Activated CD8-positive, alpha-beta T cell treated with anti-CD3 and anti-CD28 coated beads for 36 hours (primary cell): Measurements from ENCODE around the gene IRS1. TPM values are rescaled to one million over a fixed set of nuclear protein-coding genes. Genes with fewer than 3 reads are reported as not detected.

Source experiments
- ATAC-seq: fragments of 200-7000 bp; cut with Tn5 transposase; one replicate; pipeline ENCODE4 v1.10.0; 2021; ENCODE audit warnings: mild to moderate bottlenecking, moderate library complexity
- CTCF ChIA-PET: fragments of 350-600 bp; sonication (Branson Sonifier 250); formaldehyde crosslinking; loops from one replicate; lab custom pipeline; 2021; ENCODE audit warnings: antibody characterized with exemption; lab: Charles Lee
- POLR2A ChIA-PET: fragments of 350-600 bp; sonication (Branson Sonifier 250); formaldehyde crosslinking; loops from one replicate; lab custom pipeline; 2021; ENCODE audit warnings: antibody characterized with exemption; lab: Charles Lee
- DNase-seq: peaks from one replicate; pipeline ENCODE4 v3.0.0-alpha.2; 2020
- H3K27ac Mint-ChIP-seq: one replicate; pipeline ENCODE4 v1.8.0; 2021; ENCODE audit warnings: mild to moderate bottlenecking, mixed read lengths
- H3K27me3 Mint-ChIP-seq: one replicate; pipeline ENCODE4 v1.8.0; 2021; ENCODE audit warnings: mixed read lengths
- H3K36me3 Mint-ChIP-seq: one replicate; pipeline ENCODE4 v1.8.0; 2021; ENCODE audit warnings: low read depth, mixed read lengths
- H3K4me1 Mint-ChIP-seq: one replicate; pipeline ENCODE4 v1.8.0; 2021; ENCODE audit warnings: low read depth, mixed read lengths
- H3K4me3 Mint-ChIP-seq: one replicate; pipeline ENCODE4 v1.8.0; 2021; ENCODE audit warnings: mild to moderate bottlenecking, moderate library complexity, mixed read lengths
- H3K9me3 Mint-ChIP-seq: one replicate; pipeline ENCODE4 v1.8.0; 2021; ENCODE audit warnings: mixed read lengths
- CTCF ChIP-seq: fragments of 200-600 bp; IDR thresholded peaks from one replicate; pipeline ENCODE4 v1.8.0; 2022; ENCODE audit warnings: antibody characterized with exemption, mild to moderate bottlenecking
- intact Hi-C: fragments of 100-400 bp; cut with micrococcal nuclease; formaldehyde crosslinking; loops from one replicate; pipeline ENCODE4 v1.10.0; 2022
- total RNA-seq, 2 experiments: library from RNA; stranded (reverse); gene quantifications; one replicate each; pipeline ENCODE4 v1.2.3, GENCODE V29; 2021

Gene IRS1
- 1 to 10 TPM; 3.5 to 4.0 TPM for total RNA-seq

GRCh38 chr2:226799211-226799975 lies at the start of gene IRS1:
TSS of gene IRS1 (minus strand) at chr2:226799820. CDS start at chr2:226798738, 1,082 bp downstream.
- peak within 1 kb of the TSS; percentile 80 for H3K27ac Mint-ChIP-seq
- peaks cover 45% of the 10 kb centered on the region for H3K4me1 Mint-ChIP-seq

GRCh38 chr2:226849349-226849748 lies 49.7 kb upstream of the IRS1 start:
- TF ChIP-seq CTCF: no peak
- ATAC-seq: no peak
- CTCF ChIA-PET: no interaction called here
- Mint-ChIP-seq H3K9me3 (no peaks in the 10 kb centered on the region), H3K27me3 (no peaks in the 10 kb centered on the region), H3K4me3 (no peak overlapping the region), H3K4me1 (peaks cover 20% of the 10 kb centered on the region), H3K36me3 (peaks cover 5% of the 10 kb centered on the region), H3K27ac (no peak overlapping the region)
- DNase-seq: no peak
- intact Hi-C loops: no loop called here
- POLR2A ChIA-PET: interaction anchor here (1.4 kb wide), 1 partner anchor 14 kb away, joined by 5 read pairs; the partner anchor contains the start of gene RHBDD1

More at GRCh38 chr2:226799211-226799975, at the start of gene IRS1:
- Mint-ChIP-seq H3K36me3 (peaks cover 12% of the 10 kb centered on the region), H3K9me3 (no peaks in the 10 kb centered on the region), H3K27me3 (peaks cover under 1% of the 10 kb centered on the region), H3K4me3 (peak within 1 kb of the TSS; percentile 84)
- ChIA-PET CTCF (interaction anchor here (0.7 to 4.5 kb wide), 22 partner anchors 10 to 810 kb away, joined by 3 to 37 read pairs (median 3); partner anchors contain the start of gene RHBDD1), POLR2A (interaction anchor here (0.8 to 1.9 kb wide), 3 partner anchors 36 to 1170 kb away, joined by 3 to 12 read pairs (median 11); partner anchors contain the start of gene RHBDD1)
- peak; percentile 65 for ATAC-seq
- intact Hi-C loops: no loop called here
- peak; percentile 71 for DNase-seq
- no peak for TF ChIP-seq CTCF

- ATAC-seq (no peak), DNase-seq (no peak)
- H3K27ac Mint-ChIP-seq: no peak overlapping the region
- intact Hi-C loops: no loop called here
- CTCF ChIA-PET: interaction anchor here (0.8 to 1.7 kb wide), 3 partner anchors 45 to 958 kb away, joined by 3 to 6 read pairs (median 3); no protein-coding TSS in a partner anchor
- no peaks in the 10 kb centered on the region for H3K27me3 Mint-ChIP-seq
- peaks cover 19% of the 10 kb centered on the region for H3K36me3 Mint-ChIP-seq
- H3K4me1 Mint-ChIP-seq: peaks cover 36% of the 10 kb centered on the region
- H3K9me3 Mint-ChIP-seq: no peaks in the 10 kb centered on the region
- no peak for TF ChIP-seq CTCF
- POLR2A ChIA-PET: no interaction called here
- no peak overlapping the region for H3K4me3 Mint-ChIP-seq
Observed at GRCh38 chr2:226847511-226847910, 47.9 kb upstream of the IRS1 start.

GRCh38 chr2:226847090-226847489 lies 47.5 kb upstream of the IRS1 start:
- Mint-ChIP-seq H3K4me1 (peaks cover 39% of the 10 kb centered on the region), H3K27me3 (no peaks in the 10 kb centered on the region), H3K36me3 (peaks cover 21% of the 10 kb centered on the region), H3K4me3 (no peak overlapping the region), H3K9me3 (no peaks in the 10 kb centered on the region), H3K27ac (no peak overlapping the region)
- ATAC-seq (no peak), DNase-seq (no peak)
- CTCF ChIA-PET: interaction anchor here (0.6 to 1.7 kb wide), 3 partner anchors 45 to 958 kb away, joined by 3 to 6 read pairs (median 4); no protein-coding TSS in a partner anchor
- intact Hi-C loops: no loop called here
- TF ChIP-seq CTCF: no peak
- POLR2A ChIA-PET: no interaction called here
